GM12875 (cell line): ENCODE results near the gene REP15.

Source experiments
- H3K4me3 ChIP-seq: one replicate; pipeline ENCODE4 v1.5.1; 2011; ENCODE audit warnings: low read depth, low read length, control low read depth
- CTCF ChIP-seq: IDR thresholded peaks from 2 replicates; pipeline ENCODE4 v1.5.1; 2011; ENCODE audit warnings: low read depth, mild to moderate bottlenecking, control low read depth, inconsistent platforms, low read length, moderate library complexity, borderline replicate concordance; ENCODE audit not compliant: insufficient read depth

Gene REP15

GRCh38 chr12:27709932-27710591 lies 13.8 kb downstream of the REP15 start:
- peak overlapping the region; percentile 81 for H3K4me3 ChIP-seq
- no peak for TF ChIP-seq CTCF

GRCh38 chr12:27710592-27711316 lies 14.5 kb downstream of the REP15 start, which contains the start of gene MRPS35:
MRPS35 (plus strand) TSS chr12:27710832; CDS start chr12:27710844, 12 bp downstream.
- H3K4me3 ChIP-seq: peak within 1 kb of the TSS; percentile 81
- TF ChIP-seq CTCF: no peak

- no peak for TF ChIP-seq CTCF
- peak overlapping the region; percentile 81 for H3K4me3 ChIP-seq
Measured at GRCh38 chr12:27711317-27711682, 15.1 kb downstream of the REP15 start.

GRCh38 chr12:27711967-27712366 lies 15.7 kb downstream of the REP15 start:
- TF ChIP-seq CTCF: no peak
- H3K4me3 ChIP-seq: no peak overlapping the region

GRCh38 chr12:27723212-27723611 lies 27.0 kb downstream of the REP15 start:
- TF ChIP-seq CTCF: no peak
- H3K4me3 ChIP-seq: no peak overlapping the region

- TF ChIP-seq CTCF: no peak
- no peak overlapping the region for H3K4me3 ChIP-seq
Measured at GRCh38 chr12:27730097-27730588, 33.9 kb downstream of the REP15 start.

GRCh38 chr12:27732281-27732680 lies 36.0 kb downstream of the REP15 start:
- peak; percentile 37; the same call in 1 of the 2 replicates for TF ChIP-seq CTCF
- H3K4me3 ChIP-seq: no peak overlapping the region
